ENCODE measurements around the gene CACNA1A.

- TF ChIP-seq POLR2A (IDR thresholded peaks at IDR 0.05) (no peak), CTCF (IDR thresholded peaks at IDR 0.05) (no peak)
These were observed 307.6 kb downstream of the CACNA1A start for GRCh38 chr19:13198634-13199033.
